ENCODE data around the gene MYRIP. TPM values are rescaled to one million over a fixed set of nuclear protein-coding genes. Genes with fewer than 3 reads are reported as not detected.

MYRIP gene
- total RNA-seq, 1 experiment from 2014 or later: 1.6 TPM

DNA sequence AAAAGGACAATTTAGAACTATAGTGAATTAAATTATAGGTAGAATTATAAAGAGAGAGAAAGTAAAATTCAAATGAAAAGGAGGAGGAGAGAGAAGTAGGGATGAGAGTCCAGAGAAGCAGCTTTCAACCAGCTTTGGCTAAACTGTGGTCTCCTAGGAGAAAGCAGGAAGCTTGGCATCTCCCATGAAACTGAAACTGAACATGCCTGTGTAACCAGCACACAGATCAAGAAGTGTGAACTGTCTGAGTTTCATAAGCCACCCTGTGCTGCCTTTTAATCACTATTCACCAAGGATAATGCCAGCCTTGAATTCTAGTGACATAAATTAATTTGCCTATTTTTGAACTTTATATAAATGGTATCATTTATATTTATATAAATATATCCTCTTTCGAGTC lies 128.5 kb downstream of the MYRIP start:
- ATAC-seq (no peak), DNase-seq (ENCODE audit: low spot score) (no peak)
- peaks cover 17% of the 10 kb centered on the region for H3K4me1 Mint-ChIP-seq
- ChIA-PET CTCF (no interaction called here), POLR2A (no interaction called here)
- no peak overlapping the region for H3K4me3 Mint-ChIP-seq
- no peaks in the 10 kb centered on the region for H3K36me3 Mint-ChIP-seq
- no peak overlapping the region for H3K27ac Mint-ChIP-seq
- H3K27me3 Mint-ChIP-seq (ENCODE audit: low read depth): no peaks in the 10 kb centered on the region
- TF ChIP-seq, protein P1, sequence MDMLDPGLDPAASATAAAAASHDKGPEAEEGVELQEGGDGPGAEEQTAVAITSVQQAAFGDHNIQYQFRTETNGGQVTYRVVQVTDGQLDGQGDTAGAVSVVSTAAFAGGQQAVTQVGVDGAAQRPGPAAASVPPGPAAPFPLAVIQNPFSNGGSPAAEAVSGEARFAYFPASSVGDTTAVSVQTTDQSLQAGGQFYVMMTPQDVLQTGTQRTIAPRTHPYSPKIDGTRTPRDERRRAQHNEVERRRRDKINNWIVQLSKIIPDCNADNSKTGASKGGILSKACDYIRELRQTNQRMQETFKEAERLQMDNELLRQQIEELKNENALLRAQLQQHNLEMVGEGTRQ (CRISPR knock-in tag; IDR thresholded peaks at IDR 0.05): no peak
- TF ChIP-seq SMAD3 (CRISPR knock-in tag; IDR thresholded peaks at IDR 0.05; ENCODE audit: borderline replicate concordance) (no peak), ZNF138 (CRISPR knock-in tag; conservative IDR thresholded peaks at IDR 0.05) (no peak), ZNF396 (CRISPR knock-in tag; IDR thresholded peaks at IDR 0.05; ENCODE audit: borderline replicate concordance) (no peak), IRF2 (CRISPR knock-in tag; IDR thresholded peaks at IDR 0.05; ENCODE audit: borderline replicate concordance, low read depth) (no peak), SMAD4 (CRISPR knock-in tag; IDR thresholded peaks at IDR 0.05) (no peak), HMGA2 (CRISPR knock-in tag; IDR thresholded peaks at IDR 0.05) (no peak), CREM (CRISPR knock-in tag; IDR thresholded peaks at IDR 0.05) (no peak), PRRX2 (CRISPR knock-in tag; IDR thresholded peaks at IDR 0.05) (no peak), JAZF1 (CRISPR knock-in tag; IDR thresholded peaks at IDR 0.05) (no peak)
- TF ChIP-seq, protein P2, sequence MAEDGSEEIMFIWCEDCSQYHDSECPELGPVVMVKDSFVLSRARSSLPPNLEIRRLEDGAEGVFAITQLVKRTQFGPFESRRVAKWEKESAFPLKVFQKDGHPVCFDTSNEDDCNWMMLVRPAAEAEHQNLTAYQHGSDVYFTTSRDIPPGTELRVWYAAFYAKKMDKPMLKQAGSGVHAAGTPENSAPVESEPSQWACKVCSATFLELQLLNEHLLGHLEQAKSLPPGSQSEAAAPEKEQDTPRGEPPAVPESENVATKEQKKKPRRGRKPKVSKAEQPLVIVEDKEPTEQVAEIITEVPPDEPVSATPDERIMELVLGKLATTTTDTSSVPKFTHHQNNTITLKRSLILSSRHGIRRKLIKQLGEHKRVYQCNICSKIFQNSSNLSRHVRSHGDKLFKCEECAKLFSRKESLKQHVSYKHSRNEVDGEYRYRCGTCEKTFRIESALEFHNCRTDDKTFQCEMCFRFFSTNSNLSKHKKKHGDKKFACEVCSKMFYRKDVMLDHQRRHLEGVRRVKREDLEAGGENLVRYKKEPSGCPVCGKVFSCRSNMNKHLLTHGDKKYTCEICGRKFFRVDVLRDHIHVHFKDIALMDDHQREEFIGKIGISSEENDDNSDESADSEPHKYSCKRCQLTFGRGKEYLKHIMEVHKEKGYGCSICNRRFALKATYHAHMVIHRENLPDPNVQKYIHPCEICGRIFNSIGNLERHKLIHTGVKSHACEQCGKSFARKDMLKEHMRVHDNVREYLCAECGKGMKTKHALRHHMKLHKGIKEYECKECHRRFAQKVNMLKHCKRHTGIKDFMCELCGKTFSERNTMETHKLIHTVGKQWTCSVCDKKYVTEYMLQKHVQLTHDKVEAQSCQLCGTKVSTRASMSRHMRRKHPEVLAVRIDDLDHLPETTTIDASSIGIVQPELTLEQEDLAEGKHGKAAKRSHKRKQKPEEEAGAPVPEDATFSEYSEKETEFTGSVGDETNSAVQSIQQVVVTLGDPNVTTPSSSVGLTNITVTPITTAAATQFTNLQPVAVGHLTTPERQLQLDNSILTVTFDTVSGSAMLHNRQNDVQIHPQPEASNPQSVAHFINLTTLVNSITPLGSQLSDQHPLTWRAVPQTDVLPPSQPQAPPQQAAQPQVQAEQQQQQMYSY (CRISPR knock-in tag; IDR thresholded peaks at IDR 0.05): no peak
- no peaks in the 10 kb centered on the region for H3K9me3 Mint-ChIP-seq

DNA sequence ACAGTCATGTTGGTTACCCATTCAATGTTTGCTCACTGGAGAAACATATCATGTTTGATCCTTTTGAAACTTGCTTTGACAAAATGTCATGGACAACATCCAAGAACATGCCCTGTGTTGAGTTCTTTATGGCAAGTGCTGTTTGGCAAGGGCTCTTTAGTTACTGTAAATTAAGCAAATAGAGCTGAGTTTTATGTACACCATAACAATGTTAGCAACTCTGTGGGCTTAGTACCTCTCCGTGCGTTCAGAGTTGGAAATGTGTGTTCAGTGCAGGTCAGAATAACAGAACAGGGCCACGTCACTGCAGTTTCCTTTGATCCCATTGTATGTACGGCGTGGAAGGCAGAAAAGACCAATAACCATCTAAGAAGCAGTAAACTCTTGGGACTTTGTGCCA lies 132.5 kb downstream of the MYRIP start:
- Mint-ChIP-seq H3K36me3 (no peaks in the 10 kb centered on the region), H3K27ac (no peak overlapping the region), H3K27me3 (ENCODE audit: low read depth) (no peaks in the 10 kb centered on the region), H3K4me1 (no peaks in the 10 kb centered on the region), H3K9me3 (peaks cover under 1% of the 10 kb centered on the region; the same call in 1 of the 2 replicates), H3K4me3 (no peak overlapping the region)
- TF ChIP-seq CREM (CRISPR knock-in tag; IDR thresholded peaks at IDR 0.05): no peak
- no peak for TF ChIP-seq SP1 (CRISPR knock-in tag; conservative IDR thresholded peaks at IDR 0.05)
- no peak for TF ChIP-seq SMAD3 (CRISPR knock-in tag; IDR thresholded peaks at IDR 0.05; ENCODE audit: borderline replicate concordance)
- TF ChIP-seq, protein P3, sequence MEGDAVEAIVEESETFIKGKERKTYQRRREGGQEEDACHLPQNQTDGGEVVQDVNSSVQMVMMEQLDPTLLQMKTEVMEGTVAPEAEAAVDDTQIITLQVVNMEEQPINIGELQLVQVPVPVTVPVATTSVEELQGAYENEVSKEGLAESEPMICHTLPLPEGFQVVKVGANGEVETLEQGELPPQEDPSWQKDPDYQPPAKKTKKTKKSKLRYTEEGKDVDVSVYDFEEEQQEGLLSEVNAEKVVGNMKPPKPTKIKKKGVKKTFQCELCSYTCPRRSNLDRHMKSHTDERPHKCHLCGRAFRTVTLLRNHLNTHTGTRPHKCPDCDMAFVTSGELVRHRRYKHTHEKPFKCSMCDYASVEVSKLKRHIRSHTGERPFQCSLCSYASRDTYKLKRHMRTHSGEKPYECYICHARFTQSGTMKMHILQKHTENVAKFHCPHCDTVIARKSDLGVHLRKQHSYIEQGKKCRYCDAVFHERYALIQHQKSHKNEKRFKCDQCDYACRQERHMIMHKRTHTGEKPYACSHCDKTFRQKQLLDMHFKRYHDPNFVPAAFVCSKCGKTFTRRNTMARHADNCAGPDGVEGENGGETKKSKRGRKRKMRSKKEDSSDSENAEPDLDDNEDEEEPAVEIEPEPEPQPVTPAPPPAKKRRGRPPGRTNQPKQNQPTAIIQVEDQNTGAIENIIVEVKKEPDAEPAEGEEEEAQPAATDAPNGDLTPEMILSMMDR (IDR thresholded peaks at IDR 0.05): no peak
- TF ChIP-seq ZNF317 (CRISPR knock-in tag; IDR thresholded peaks at IDR 0.05; ENCODE audit: borderline replicate concordance, low read depth): no peak
- DNase-seq (ENCODE audit: low spot score) (no peak), ATAC-seq (no peak)
- ChIA-PET CTCF (no interaction called here), POLR2A (no interaction called here)

DNA sequence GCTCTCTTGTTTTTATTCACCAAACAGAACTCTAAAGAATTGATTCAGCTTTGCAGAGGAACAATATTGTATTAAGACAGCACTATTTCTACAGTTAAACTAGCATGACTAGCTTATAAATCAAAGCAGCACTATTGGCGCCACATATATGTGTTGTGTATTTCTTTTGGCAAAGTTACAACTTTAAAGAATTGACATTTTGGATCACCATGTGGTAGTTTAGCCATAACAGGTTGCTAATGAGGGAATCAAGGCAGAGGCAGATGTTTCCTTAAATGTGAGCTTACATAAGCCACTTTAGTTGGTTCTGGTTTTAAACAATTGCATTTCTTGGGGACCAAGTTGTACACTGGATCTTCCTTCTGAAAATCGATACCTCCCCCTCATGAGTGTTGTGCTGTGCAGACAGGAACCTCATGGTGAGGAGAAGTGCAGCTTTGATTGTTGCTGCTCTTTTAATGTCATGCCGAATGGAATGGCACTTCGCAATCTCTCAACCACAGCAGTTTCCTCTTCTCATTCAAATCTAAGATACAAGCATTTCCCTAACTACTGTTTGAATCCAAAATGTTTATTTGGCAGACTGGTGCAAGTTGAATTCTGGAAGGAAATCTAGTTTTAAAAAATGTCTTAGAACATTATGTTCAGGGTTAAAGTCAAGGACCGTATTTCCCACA lies 151.2 kb downstream of the MYRIP start:
- H3K27ac Mint-ChIP-seq: peak overlapping the region; percentile 1; the same call in 1 of the 2 replicates
- TF ChIP-seq, protein P4, sequence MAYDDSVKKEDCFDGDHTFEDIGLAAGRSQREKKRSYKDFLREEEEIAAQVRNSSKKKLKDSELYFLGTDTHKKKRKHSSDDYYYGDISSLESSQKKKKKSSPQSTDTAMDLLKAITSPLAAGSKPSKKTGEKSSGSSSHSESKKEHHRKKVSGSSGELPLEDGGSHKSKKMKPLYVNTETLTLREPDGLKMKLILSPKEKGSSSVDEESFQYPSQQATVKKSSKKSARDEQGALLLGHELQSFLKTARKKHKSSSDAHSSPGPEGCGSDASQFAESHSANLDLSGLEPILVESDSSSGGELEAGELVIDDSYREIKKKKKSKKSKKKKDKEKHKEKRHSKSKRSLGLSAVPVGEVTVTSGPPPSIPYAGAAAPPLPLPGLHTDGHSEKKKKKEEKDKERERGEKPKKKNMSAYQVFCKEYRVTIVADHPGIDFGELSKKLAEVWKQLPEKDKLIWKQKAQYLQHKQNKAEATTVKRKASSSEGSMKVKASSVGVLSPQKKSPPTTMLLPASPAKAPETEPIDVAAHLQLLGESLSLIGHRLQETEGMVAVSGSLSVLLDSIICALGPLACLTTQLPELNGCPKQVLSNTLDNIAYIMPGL (CRISPR knock-in tag; IDR thresholded peaks at IDR 0.05): no peak
- TF ChIP-seq PRRX2 (CRISPR knock-in tag; IDR thresholded peaks at IDR 0.05): no peak
- TF ChIP-seq, protein P5, sequence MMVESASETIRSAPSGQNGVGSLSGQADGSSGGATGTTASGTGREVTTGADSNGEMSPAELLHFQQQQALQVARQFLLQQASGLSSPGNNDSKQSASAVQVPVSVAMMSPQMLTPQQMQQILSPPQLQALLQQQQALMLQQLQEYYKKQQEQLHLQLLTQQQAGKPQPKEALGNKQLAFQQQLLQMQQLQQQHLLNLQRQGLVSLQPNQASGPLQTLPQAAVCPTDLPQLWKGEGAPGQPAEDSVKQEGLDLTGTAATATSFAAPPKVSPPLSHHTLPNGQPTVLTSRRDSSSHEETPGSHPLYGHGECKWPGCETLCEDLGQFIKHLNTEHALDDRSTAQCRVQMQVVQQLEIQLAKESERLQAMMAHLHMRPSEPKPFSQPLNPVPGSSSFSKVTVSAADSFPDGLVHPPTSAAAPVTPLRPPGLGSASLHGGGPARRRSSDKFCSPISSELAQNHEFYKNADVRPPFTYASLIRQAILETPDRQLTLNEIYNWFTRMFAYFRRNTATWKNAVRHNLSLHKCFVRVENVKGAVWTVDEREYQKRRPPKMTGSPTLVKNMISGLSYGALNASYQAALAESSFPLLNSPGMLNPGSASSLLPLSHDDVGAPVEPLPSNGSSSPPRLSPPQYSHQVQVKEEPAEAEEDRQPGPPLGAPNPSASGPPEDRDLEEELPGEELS (CRISPR knock-in tag; IDR thresholded peaks at IDR 0.05): no peak
- TF ChIP-seq, protein P6, sequence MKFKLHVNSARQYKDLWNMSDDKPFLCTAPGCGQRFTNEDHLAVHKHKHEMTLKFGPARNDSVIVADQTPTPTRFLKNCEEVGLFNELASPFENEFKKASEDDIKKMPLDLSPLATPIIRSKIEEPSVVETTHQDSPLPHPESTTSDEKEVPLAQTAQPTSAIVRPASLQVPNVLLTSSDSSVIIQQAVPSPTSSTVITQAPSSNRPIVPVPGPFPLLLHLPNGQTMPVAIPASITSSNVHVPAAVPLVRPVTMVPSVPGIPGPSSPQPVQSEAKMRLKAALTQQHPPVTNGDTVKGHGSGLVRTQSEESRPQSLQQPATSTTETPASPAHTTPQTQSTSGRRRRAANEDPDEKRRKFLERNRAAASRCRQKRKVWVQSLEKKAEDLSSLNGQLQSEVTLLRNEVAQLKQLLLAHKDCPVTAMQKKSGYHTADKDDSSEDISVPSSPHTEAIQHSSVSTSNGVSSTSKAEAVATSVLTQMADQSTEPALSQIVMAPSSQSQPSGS (CRISPR knock-in tag; IDR thresholded peaks at IDR 0.05; ENCODE audit: borderline replicate concordance, low read depth): no peak
- no peak for TF ChIP-seq ZNF138 (CRISPR knock-in tag; conservative IDR thresholded peaks at IDR 0.05)

More for the DNA sequence above, 151.2 kb downstream of the MYRIP start:
- no peaks in the 10 kb centered on the region for H3K27me3 Mint-ChIP-seq (ENCODE audit: low read depth)
- ATAC-seq: no peak
- H3K36me3 Mint-ChIP-seq: no peaks in the 10 kb centered on the region
- no peak overlapping the region for H3K4me3 Mint-ChIP-seq
- POLR2A ChIA-PET: no interaction called here
- no peak for DNase-seq (ENCODE audit: low spot score)
- peaks cover 33% of the 10 kb centered on the region for H3K4me1 Mint-ChIP-seq
- CTCF ChIA-PET: no interaction called here
- H3K9me3 Mint-ChIP-seq: peaks cover 8% of the 10 kb centered on the region
